ENCODE results near the gene ERRFI1.

- TF ChIP-seq POLR2A (IDR thresholded peaks at IDR 0.05; ENCODE audit: low read depth, low read length): no peak
- TF ChIP-seq POLR2AphosphoS5 (IDR thresholded peaks at IDR 0.05; ENCODE audit: low read depth, low read length): no peak
Measured at GRCh38 chr1:7972285-7972684, 53.8 kb downstream of the ERRFI1 start.

Data from GM12892 (cell line).